Neural cell (in vitro differentiated cells): ENCODE data around the gene GRK3. TPM values are rescaled to one million over a fixed set of nuclear protein-coding genes. Genes with fewer than 3 reads are reported as not detected.

Experiments used
- H2AFZ ChIP-seq: fragments of 200-600, 300-800 bp; sonication (generic), shearing (Covaris generic); 2 replicates; pipeline ENCODE4 v1.6.0; 2014; ENCODE audit warnings: low read depth, mild to moderate bottlenecking, antibody characterized with exemption, low read length, moderate library complexity
- H3F3A ChIP-seq: fragments of 200-600 bp; shearing (Covaris generic); 2 replicates; pipeline ENCODE4 v1.6.1; 2016; ENCODE audit warnings: mild to moderate bottlenecking, moderate library complexity, mixed read lengths, antibody characterized with exemption, low read length; ENCODE audit not compliant: insufficient read depth, poor library complexity, severe bottlenecking
- H3K27ac ChIP-seq: fragments of 200-600, 300-800 bp; sonication (generic), shearing (Covaris generic); 2 replicates; pipeline ENCODE4 v1.5.1; 2014; ENCODE audit warnings: mild to moderate bottlenecking, low read length, moderate library complexity
- H3K27me3 ChIP-seq: fragments of 300-800, 200-600 bp; sonication (generic), shearing (Covaris generic); 2 replicates; pipeline ENCODE4 v1.6.0; 2014; ENCODE audit warnings: mild to moderate bottlenecking, low read depth, low read length, moderate library complexity; ENCODE audit not compliant: insufficient read depth
- H3K36me3 ChIP-seq: fragments of 300-800, 200-600 bp; sonication (generic), shearing (Covaris generic); 2 replicates; pipeline ENCODE4 v1.5.1; 2014; ENCODE audit warnings: mild to moderate bottlenecking, antibody characterized with exemption, low read length, moderate library complexity; ENCODE audit not compliant: insufficient read depth
- H3K4me2 ChIP-seq: fragments of 300-800, 200-600 bp; sonication (generic), shearing (Covaris generic); 2 replicates; pipeline ENCODE4 v1.6.0; 2014; ENCODE audit warnings: mild to moderate bottlenecking, low read length
- H3K4me3 ChIP-seq: fragments of 300-800, 200-600 bp; sonication (generic), shearing (Covaris generic); 2 replicates; pipeline ENCODE4 v1.5.1; 2014; ENCODE audit warnings: mild to moderate bottlenecking, low read length, moderate library complexity
- H3K79me2 ChIP-seq: fragments of 200-600 bp; shearing (Covaris generic); replicated peaks from 2 replicates; pipeline ENCODE4 v1.6.0; 2014; ENCODE audit warnings: mild to moderate bottlenecking, low read length, moderate library complexity; ENCODE audit not compliant: insufficient read depth
- H3K9ac ChIP-seq: fragments of 300-800, 200-600 bp; sonication (generic), shearing (Covaris generic); 2 replicates; pipeline ENCODE4 v1.6.1; 2016; ENCODE audit warnings: mild to moderate bottlenecking, low read length, mixed read lengths
- H3K9me2 ChIP-seq: fragments of 200-600 bp; shearing (Covaris generic); 2 replicates; pipeline ENCODE4 v1.6.1; 2016; ENCODE audit warnings: mild to moderate bottlenecking, low read length, mixed read lengths; ENCODE audit not compliant: insufficient read depth
- H3K9me3 ChIP-seq: fragments of 200-600, 300-800 bp; sonication (generic), shearing (Covaris generic); 2 replicates; pipeline ENCODE4 v1.6.1; 2016; ENCODE audit warnings: mild to moderate bottlenecking, mixed run types, low read length, moderate library complexity, mixed read lengths
- H4K20me1 ChIP-seq: fragments of 200-600 bp; shearing (Covaris generic); 2 replicates; pipeline ENCODE4 v1.6.1; 2016; ENCODE audit warnings: mild to moderate bottlenecking, mixed run types; ENCODE audit not compliant: insufficient read depth
- EP300 ChIP-seq: fragments of 450-650 bp; conservative IDR thresholded peaks from 2 replicates; pipeline ENCODE4 v1.6.1; 2014; ENCODE audit warnings: antibody characterized with exemption, mild to moderate bottlenecking, moderate library complexity; ENCODE audit not compliant: poor library complexity, severe bottlenecking
- EZH2 ChIP-seq: fragments of 200-600, 300-800 bp; shearing (Covaris generic), sonication (generic); IDR thresholded peaks from 2 replicates; pipeline ENCODE4 v1.6.1; 2014; ENCODE audit warnings: antibody characterized with exemption, low read length, borderline replicate concordance, mild to moderate bottlenecking; ENCODE audit not compliant: insufficient read depth, poor library complexity, severe bottlenecking
- MXI1 ChIP-seq: fragments of 450-650 bp; conservative IDR thresholded peaks from 2 replicates; pipeline ENCODE4 v1.6.1; 2014; ENCODE audit warnings: antibody characterized with exemption, mild to moderate bottlenecking; ENCODE audit not compliant: poor library complexity, severe bottlenecking
- POLR2AphosphoS5 ChIP-seq: IDR thresholded peaks from 2 replicates; pipeline ENCODE4 v1.6.1; 2012
- RAD21 ChIP-seq: fragments of 450-650 bp; conservative IDR thresholded peaks from 2 replicates; pipeline ENCODE4 v1.6.1; 2014; ENCODE audit warnings: antibody characterized with exemption, mild to moderate bottlenecking, moderate library complexity
- SMC3 ChIP-seq: fragments of 450-650 bp; conservative IDR thresholded peaks from 2 replicates; pipeline ENCODE4 v1.6.1; 2014; ENCODE audit warnings: antibody characterized with exemption, mild to moderate bottlenecking, moderate library complexity; ENCODE audit not compliant: poor library complexity
- TAF1 ChIP-seq: IDR thresholded peaks from 2 replicates; pipeline ENCODE4 v1.6.1; 2012; ENCODE audit warnings: low read depth
- polyA plus RNA-seq: library from polyadenylated mRNA; depleted of rRNA; stranded (reverse); fragments of >200 nt; gene quantifications from 2 replicates; pipeline ENCODE4 v1.2.3, GENCODE V29; 2014
- TF ChIP-seq, protein P1 (sequence below): IDR thresholded peaks from 2 replicates; pipeline ENCODE4 v1.6.1; 2012; ENCODE audit warnings: borderline replicate concordance
- TF ChIP-seq, protein P2 (sequence below): fragments of 450-650 bp; IDR thresholded peaks from 2 replicates; pipeline ENCODE4 v1.5.1; 2014; ENCODE audit warnings: antibody characterized with exemption, mild to moderate bottlenecking, moderate library complexity; ENCODE audit not compliant: poor library complexity, severe bottlenecking

The GRK3 gene
- polyA plus RNA-seq, 1 donor from 2014 or later = 9.8 TPM

DNA sequence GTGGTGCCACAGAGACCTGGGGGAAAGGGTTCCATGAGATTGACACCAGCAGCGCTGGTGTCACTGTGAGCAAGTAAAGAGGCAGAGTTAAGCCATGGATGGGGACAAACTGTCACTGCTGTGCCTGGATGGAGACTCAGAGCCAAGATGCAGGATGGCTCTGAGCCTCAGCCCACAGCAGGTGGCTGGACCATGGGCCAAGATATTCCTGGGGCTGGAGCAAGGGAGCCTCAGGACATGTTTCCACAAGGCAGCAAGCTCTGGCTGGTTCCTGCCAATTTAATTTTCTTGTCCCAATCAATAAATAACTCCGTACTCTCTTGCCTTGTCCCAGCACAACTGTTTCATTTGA is 200.5 kb downstream of the GRK3 start:
- Histone ChIP-seq H3K36me3 (no peaks in the 10 kb centered on the region), H2AFZ (no peak overlapping the region), H3K9ac (no peak overlapping the region), H3K27me3 (no peaks in the 10 kb centered on the region), H3F3A (no peaks in the 10 kb centered on the region), H3K27ac (no peak overlapping the region), H3K9me3 (peaks cover 4% of the 10 kb centered on the region), H3K4me2 (no peak overlapping the region), H3K79me2 (no peaks in the 10 kb centered on the region), H3K4me3 (no peak overlapping the region), H3K9me2 (no peaks in the 10 kb centered on the region), H4K20me1 (no peaks in the 10 kb centered on the region)
- no peak for TF ChIP-seq RAD21
- TF ChIP-seq EP300 = no peak
- no peak for TF ChIP-seq SMC3

DNA sequence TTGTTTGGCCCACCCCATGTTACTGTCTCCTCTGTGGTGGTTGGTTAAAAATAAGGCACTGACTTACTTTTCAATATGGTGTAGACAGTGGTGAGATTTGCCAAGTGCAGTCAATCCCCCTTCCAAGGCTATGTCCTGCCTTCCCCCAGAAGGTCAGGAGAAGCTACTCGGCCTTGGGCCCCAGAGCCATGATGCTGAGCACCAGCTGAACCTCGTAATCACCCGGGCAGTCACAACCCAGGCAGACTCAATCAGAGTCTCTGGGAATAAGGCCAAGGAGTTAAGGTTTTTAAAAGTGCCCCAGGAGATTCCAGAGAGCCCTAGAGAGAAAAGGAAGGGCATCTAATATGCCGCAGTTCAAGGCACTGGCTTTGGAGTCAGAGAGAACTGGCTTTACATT is 201.3 kb downstream of the GRK3 start:
- Histone ChIP-seq H2AFZ (no peak overlapping the region), H3F3A (no peaks in the 10 kb centered on the region), H3K27me3 (no peaks in the 10 kb centered on the region), H3K4me2 (no peak overlapping the region), H3K4me3 (no peak overlapping the region), H3K9ac (no peak overlapping the region), H3K9me2 (no peaks in the 10 kb centered on the region), H3K27ac (no peak overlapping the region), H3K79me2 (no peaks in the 10 kb centered on the region), H3K9me3 (peaks cover 4% of the 10 kb centered on the region), H4K20me1 (no peaks in the 10 kb centered on the region), H3K36me3 (no peaks in the 10 kb centered on the region)
- TF ChIP-seq EP300 = no peak
- TF ChIP-seq, protein P1, sequence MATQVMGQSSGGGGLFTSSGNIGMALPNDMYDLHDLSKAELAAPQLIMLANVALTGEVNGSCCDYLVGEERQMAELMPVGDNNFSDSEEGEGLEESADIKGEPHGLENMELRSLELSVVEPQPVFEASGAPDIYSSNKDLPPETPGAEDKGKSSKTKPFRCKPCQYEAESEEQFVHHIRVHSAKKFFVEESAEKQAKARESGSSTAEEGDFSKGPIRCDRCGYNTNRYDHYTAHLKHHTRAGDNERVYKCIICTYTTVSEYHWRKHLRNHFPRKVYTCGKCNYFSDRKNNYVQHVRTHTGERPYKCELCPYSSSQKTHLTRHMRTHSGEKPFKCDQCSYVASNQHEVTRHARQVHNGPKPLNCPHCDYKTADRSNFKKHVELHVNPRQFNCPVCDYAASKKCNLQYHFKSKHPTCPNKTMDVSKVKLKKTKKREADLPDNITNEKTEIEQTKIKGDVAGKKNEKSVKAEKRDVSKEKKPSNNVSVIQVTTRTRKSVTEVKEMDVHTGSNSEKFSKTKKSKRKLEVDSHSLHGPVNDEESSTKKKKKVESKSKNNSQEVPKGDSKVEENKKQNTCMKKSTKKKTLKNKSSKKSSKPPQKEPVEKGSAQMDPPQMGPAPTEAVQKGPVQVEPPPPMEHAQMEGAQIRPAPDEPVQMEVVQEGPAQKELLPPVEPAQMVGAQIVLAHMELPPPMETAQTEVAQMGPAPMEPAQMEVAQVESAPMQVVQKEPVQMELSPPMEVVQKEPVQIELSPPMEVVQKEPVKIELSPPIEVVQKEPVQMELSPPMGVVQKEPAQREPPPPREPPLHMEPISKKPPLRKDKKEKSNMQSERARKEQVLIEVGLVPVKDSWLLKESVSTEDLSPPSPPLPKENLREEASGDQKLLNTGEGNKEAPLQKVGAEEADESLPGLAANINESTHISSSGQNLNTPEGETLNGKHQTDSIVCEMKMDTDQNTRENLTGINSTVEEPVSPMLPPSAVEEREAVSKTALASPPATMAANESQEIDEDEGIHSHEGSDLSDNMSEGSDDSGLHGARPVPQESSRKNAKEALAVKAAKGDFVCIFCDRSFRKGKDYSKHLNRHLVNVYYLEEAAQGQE = no peak
- TF ChIP-seq RAD21 = no peak
- TF ChIP-seq TAF1 = no peak
- no peak for TF ChIP-seq SMC3
- no peak for TF ChIP-seq POLR2AphosphoS5
- no peak for TF ChIP-seq MXI1
- no peak for TF ChIP-seq EZH2
- TF ChIP-seq, protein P2, sequence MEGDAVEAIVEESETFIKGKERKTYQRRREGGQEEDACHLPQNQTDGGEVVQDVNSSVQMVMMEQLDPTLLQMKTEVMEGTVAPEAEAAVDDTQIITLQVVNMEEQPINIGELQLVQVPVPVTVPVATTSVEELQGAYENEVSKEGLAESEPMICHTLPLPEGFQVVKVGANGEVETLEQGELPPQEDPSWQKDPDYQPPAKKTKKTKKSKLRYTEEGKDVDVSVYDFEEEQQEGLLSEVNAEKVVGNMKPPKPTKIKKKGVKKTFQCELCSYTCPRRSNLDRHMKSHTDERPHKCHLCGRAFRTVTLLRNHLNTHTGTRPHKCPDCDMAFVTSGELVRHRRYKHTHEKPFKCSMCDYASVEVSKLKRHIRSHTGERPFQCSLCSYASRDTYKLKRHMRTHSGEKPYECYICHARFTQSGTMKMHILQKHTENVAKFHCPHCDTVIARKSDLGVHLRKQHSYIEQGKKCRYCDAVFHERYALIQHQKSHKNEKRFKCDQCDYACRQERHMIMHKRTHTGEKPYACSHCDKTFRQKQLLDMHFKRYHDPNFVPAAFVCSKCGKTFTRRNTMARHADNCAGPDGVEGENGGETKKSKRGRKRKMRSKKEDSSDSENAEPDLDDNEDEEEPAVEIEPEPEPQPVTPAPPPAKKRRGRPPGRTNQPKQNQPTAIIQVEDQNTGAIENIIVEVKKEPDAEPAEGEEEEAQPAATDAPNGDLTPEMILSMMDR = no peak

DNA sequence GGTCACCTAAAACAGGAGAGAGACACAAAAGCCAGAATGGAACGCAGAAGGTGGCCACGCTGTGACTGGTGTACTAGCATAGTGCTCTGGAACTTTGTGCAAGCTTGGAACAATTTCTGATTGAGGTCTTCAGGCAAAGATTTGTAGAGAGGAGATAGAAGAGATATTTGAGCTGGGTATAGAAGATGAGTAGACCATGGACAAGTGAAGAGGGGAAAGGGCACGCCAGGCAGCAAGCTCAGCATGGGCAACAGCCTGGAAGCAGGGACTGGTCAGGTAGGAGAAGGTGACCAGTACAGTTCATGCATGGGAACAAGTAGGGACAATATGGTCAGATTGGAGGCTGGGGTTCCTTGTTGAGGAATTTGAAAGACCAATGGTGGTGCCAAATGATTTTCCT is 201.9 kb downstream of the GRK3 start:
- H3K79me2 ChIP-seq = no peaks in the 10 kb centered on the region
- no peaks in the 10 kb centered on the region for H3K9me2 ChIP-seq
- H3K27me3 ChIP-seq = no peaks in the 10 kb centered on the region
- H3K4me3 ChIP-seq = no peak overlapping the region
- TF ChIP-seq MXI1 (no peak), POLR2AphosphoS5 (no peak), EP300 (no peak), SMC3 (no peak)
- H3K9ac ChIP-seq = no peak overlapping the region
- H3F3A ChIP-seq = no peaks in the 10 kb centered on the region
- no peaks in the 10 kb centered on the region for H4K20me1 ChIP-seq
- H3K27ac ChIP-seq = no peak overlapping the region
- no peak overlapping the region for H2AFZ ChIP-seq
- no peak overlapping the region for H3K4me2 ChIP-seq
- H3K36me3 ChIP-seq = no peaks in the 10 kb centered on the region
- peaks cover 4% of the 10 kb centered on the region for H3K9me3 ChIP-seq
